Heart left ventricle (tissue), 13 donors: Measurements from ENCODE around the gene PSMD13.

ENCODE experiments used
- CTCF ChIP-seq, 12 donors: fragments of 200-600 bp; sonication (generic) in 4 of 12; IDR thresholded peaks; one replicate each; pipeline versions ENCODE4 v1.5.0 to v1.8.0; 2018 to 2022; ENCODE audit warnings: antibody characterized with exemption in 12 of 12, mild to moderate bottlenecking in 5 of 12
- POLR2A ChIP-seq, 2 donors: fragments of 450-650 bp; IDR thresholded peaks; one replicate each; pipeline ENCODE4 v1.6.1; 2017; ENCODE audit warnings: antibody characterized with exemption in 2 of 2, mild to moderate bottlenecking in 2 of 2, moderate library complexity in 2 of 2
- donor health status: ischemic (EF 13 %, LVEDD 7.1; RV severe dilation, severe dysfunction).
- donor health status: DM: no; HTN: yes; CAD: no.
- donor health status: DM: no; HTN: no; CAD: no.
- donor health status: ischemic (EF 25% LVEDD 6.9; RV normal size, moderate dysfunction).
- donor health status: ischemic (EF 25% LVEDD 5.7; RV mildly dilated, moderate dysfunction).
- donor health status: ischemic (EF 35%, LVEDD 5.7; RV mildly dilated, moderate dysfunction).
- donor health status: nonischemic (EF 11% LVEDD 7.7; RV severe dilation, severe dysfunction).
- donor health status: DM: yes; HTN: yes; CAD: no.
- donor health status: PGD.
- donor health status: ischemic (EF 29% LVEDD 5.4; RV normal size, mild dysfunction).
- donor health status: nonischemic (EF 23%, LVEDD 6.1; RV moderate dilation, normal function).

GRCh38 chr11:278001-278951 is 41.5 kb downstream of the PSMD13 start, which contains the start of gene NLRP6:
- TF ChIP-seq CTCF (IDR thresholded peaks at IDR 0.05) (no peak), POLR2A (IDR thresholded peaks at IDR 0.05) (no peak)
